Small intestine (tissue), 7 donors: Measurements from ENCODE around the gene MAP2K5. TPM values are rescaled to one million over a fixed set of nuclear protein-coding genes. Genes with fewer than 3 reads are reported as not detected.

Experiments
- DNase-seq, 2 donors: peaks; one replicate each; pipeline versions ENCODE4 v3.0.0 to v3.0.0-alpha.2; 2013
- FAIRE-seq: peaks from 2 replicates; lab custom pipeline; 2012; peaks lifted over from hg19 to GRCh38; lab: Jason Lieb, UNC
- H3K27ac ChIP-seq, 3 donors: one replicate each; pipeline ENCODE4 v1.5.1; 2013; ENCODE audit warnings: low read length in 2 of 3, mild to moderate bottlenecking in 2 of 3, control low read depth in 1 of 3, inconsistent platforms in 1 of 3, low read depth in 1 of 3, moderate library complexity in 1 of 3
- H3K27me3 ChIP-seq, 3 donors: one replicate each; pipeline ENCODE4 v1.6.1; 2013; ENCODE audit warnings: low read length in 3 of 3, inconsistent platforms in 1 of 3; ENCODE audit not compliant: control insufficient read depth in 3 of 3, insufficient read depth in 3 of 3
- H3K36me3 ChIP-seq, 3 donors: one replicate each; pipeline ENCODE4 v1.6.1; 2013; ENCODE audit warnings: low read length in 3 of 3, inconsistent platforms in 1 of 3, low read depth in 1 of 3, mild to moderate bottlenecking in 1 of 3, moderate library complexity in 1 of 3; ENCODE audit not compliant: control insufficient read depth in 3 of 3, insufficient read depth in 2 of 3
- H3K4me1 ChIP-seq, 3 donors: one replicate each; pipeline ENCODE4 v1.6.1; 2013; ENCODE audit warnings: low read length in 2 of 3, inconsistent platforms in 1 of 3, low read depth in 1 of 3, mild to moderate bottlenecking in 1 of 3, moderate library complexity in 1 of 3; ENCODE audit not compliant: control insufficient read depth in 3 of 3, insufficient read depth in 2 of 3
- H3K4me3 ChIP-seq, 3 donors: one replicate each; pipeline ENCODE4 v1.5.1; 2013; ENCODE audit warnings: low read length in 3 of 3, control low read depth in 1 of 3, inconsistent platforms in 1 of 3, low read depth in 1 of 3, mild to moderate bottlenecking in 1 of 3, moderate library complexity in 1 of 3
- H3K9me3 ChIP-seq, 2 donors: one replicate each; pipeline ENCODE4 v1.6.1; 2013; ENCODE audit warnings: low read depth in 1 of 2, low read length in 1 of 2; ENCODE audit not compliant: control insufficient read depth in 2 of 2, insufficient read depth in 1 of 2
- WGBS, 3 donors: extraction: QIAGEN DNeasy Blood & Tissue Kit; methylation state at CpG; one replicate each; pipeline ENCODE4 v1.1.7; 2013; 5-methylcytosine and 5-hydroxymethylcytosine counted together
- polyA plus RNA-seq, 4 donors: library from polyadenylated mRNA; stranded (reverse) in 3 of 4; unstranded in 1 of 4; fragments of 200-250 nt in 3 of 4; fragments of 120-200 nt in 1 of 4; gene quantifications; one replicate each; pipeline versions ENCODE4 v1.2.1 to v1.2.3, GENCODE V29; 2013
- donor health status: healthy with polysubstance abuse.
- donor health status: control.
- donor health status: control.
- donor health status: Bipolar disorder and iron deficiency.
- donor health status: healthy.

The MAP2K5 gene
- polyA plus RNA-seq, 4 donors, result 10.5 to 15.6 (median 11.8) TPM

GRCh38 chr15:67747921-67748320 lies 205.4 kb downstream of the MAP2K5 start:
- Histone ChIP-seq H3K27ac (no peak overlapping the region), H3K9me3 (no peaks in the 10 kb centered on the region), H3K27me3 (no peaks in the 10 kb centered on the region), H3K4me3 (no peak overlapping the region), H3K4me1 (peaks cover 0 to 2% (median 2%) of the 10 kb centered on the region in 3 donors), H3K36me3 (peaks cover 0 to 2% (median 0%) of the 10 kb centered on the region in 3 donors)
- WGBS, 3 donors, result 96 to 98% (median 96%) methylated on average over 3 of the region's 3 CpGs
- no peak for FAIRE-seq
- no peak for DNase-seq

GRCh38 chr15:67750371-67750770 lies 207.9 kb downstream of the MAP2K5 start:
- FAIRE-seq, result no peak
- DNase-seq, result no peak
- Histone ChIP-seq H3K9me3 (no peaks in the 10 kb centered on the region), H3K4me3 (no peak overlapping the region), H3K36me3 (peaks cover 0 to 2% (median 0%) of the 10 kb centered on the region in 3 donors), H3K4me1 (peaks cover 0 to 2% (median 0%) of the 10 kb centered on the region in 3 donors), H3K27ac (no peak overlapping the region), H3K27me3 (no peaks in the 10 kb centered on the region)
- 85 to 91% (median 90%) methylated on average over 4 of the region's 4 CpGs for WGBS, 3 donors

- Histone ChIP-seq H3K36me3 (peaks cover 0 to 2% (median 0%) of the 10 kb centered on the region in 3 donors), H3K4me1 (no peaks in the 10 kb centered on the region), H3K27ac (no peak overlapping the region), H3K9me3 (no peaks in the 10 kb centered on the region), H3K4me3 (no peak overlapping the region), H3K27me3 (no peaks in the 10 kb centered on the region)
- DNase-seq (no peak), FAIRE-seq (no peak)
- WGBS, 3 donors, result 88 to 94% (median 93%) methylated on average over 3 of the region's 3 CpGs
Observed at GRCh38 chr15:67753891-67754290, 211.4 kb downstream of the MAP2K5 start.

- DNase-seq (no peak), FAIRE-seq (no peak)
- Histone ChIP-seq H3K9me3 (no peaks in the 10 kb centered on the region), H3K36me3 (peaks cover 0 to 1% (median 0%) of the 10 kb centered on the region in 3 donors), H3K4me3 (no peak overlapping the region), H3K27me3 (no peaks in the 10 kb centered on the region), H3K27ac (no peak overlapping the region), H3K4me1 (no peaks in the 10 kb centered on the region)
- 83 to 88% (median 84%) methylated on average over 1 of the region's 1 CpG for WGBS, 3 donors
Observed at GRCh38 chr15:67755264-67755663, 212.8 kb downstream of the MAP2K5 start.

- DNase-seq (no peak), FAIRE-seq (no peak)
- H3K9me3 ChIP-seq, result no peaks in the 10 kb centered on the region
- H3K4me3 ChIP-seq, result no peak overlapping the region
- H3K36me3 ChIP-seq, result peaks cover 0 to 1% (median 0%) of the 10 kb centered on the region in 3 donors
- H3K4me1 ChIP-seq, result no peaks in the 10 kb centered on the region
- H3K27me3 ChIP-seq, result no peaks in the 10 kb centered on the region
- 85 to 88% (median 88%) methylated on average over 1 of the region's 1 CpG for WGBS, 3 donors
- no peak overlapping the region for H3K27ac ChIP-seq
Observed at GRCh38 chr15:67755936-67756335, 213.4 kb downstream of the MAP2K5 start.

- Histone ChIP-seq H3K27ac (no peak overlapping the region), H3K9me3 (no peaks in the 10 kb centered on the region), H3K36me3 (peaks cover 0 to 3% (median 1%) of the 10 kb centered on the region in 3 donors), H3K4me1 (peaks cover 0 to 5% (median 0%) of the 10 kb centered on the region in 3 donors), H3K4me3 (no peak overlapping the region), H3K27me3 (no peaks in the 10 kb centered on the region)
- DNase-seq (peak in 1 of 2 donors; percentile 26), FAIRE-seq (no peak)
- 84 to 91% (median 88%) methylated on average over 7 of the region's 7 CpGs for WGBS, 3 donors
Observed at GRCh38 chr15:67758619-67759300, 216.3 kb downstream of the MAP2K5 start.

- H3K4me3 ChIP-seq, result no peak overlapping the region
Observed at GRCh38 chr15:67760901-67761300, 218.4 kb downstream of the MAP2K5 start.

GRCh38 chr15:67761343-67761742 lies 218.8 kb downstream of the MAP2K5 start:
- no peak overlapping the region for H3K4me3 ChIP-seq
- DNase-seq (peak; percentile 71 to 87), FAIRE-seq (no peak)
- H3K9me3 ChIP-seq, result no peaks in the 10 kb centered on the region
- H3K27ac ChIP-seq, result peak overlapping the region in 1 of 3 donors; percentile 41
- WGBS, 3 donors, result 15 to 51% (median 30%) methylated on average over 4 of the region's 4 CpGs
- H3K4me1 ChIP-seq, result peaks cover 0 to 10% (median 5%) of the 10 kb centered on the region in 3 donors
- H3K27me3 ChIP-seq, result no peaks in the 10 kb centered on the region
- peaks cover 0 to 5% (median 1%) of the 10 kb centered on the region in 3 donors for H3K36me3 ChIP-seq

More at GRCh38 chr15:67760901-67761300, 218.4 kb downstream of the MAP2K5 start:
- DNase-seq, result peak in 1 of 2 donors; percentile 15
- peaks cover 0 to 8% (median 2%) of the 10 kb centered on the region in 3 donors for H3K4me1 ChIP-seq
- H3K36me3 ChIP-seq, result peaks cover 0 to 5% (median 1%) of the 10 kb centered on the region in 3 donors
- no peak for FAIRE-seq
- WGBS, 3 donors, result 65 to 72% (median 68%) methylated on average over 6 of the region's 6 CpGs
- no peaks in the 10 kb centered on the region for H3K27me3 ChIP-seq
- peak overlapping the region in 1 of 3 donors; percentile 41 for H3K27ac ChIP-seq
- no peaks in the 10 kb centered on the region for H3K9me3 ChIP-seq
